Stimulated activated naive CD8-positive, alpha-beta T cell treated with anti-CD3 and anti-CD28 coated beads, Interleukin-15, Interleukin-2, amounts not matched to agents 100 ng/mL and 50 ng/mL, for 24 hours (primary cell): ENCODE data around the gene DHX34.
"Not testable (repeated sequence)": the region's sequence is repeated elsewhere in the genome, so short reads cannot be mapped to it uniquely, and the experiment has no call there.

Experiments
- H3K27ac Mint-ChIP-seq: one replicate; pipeline ENCODE4 v1.8.0; 2021; ENCODE audit warnings: mild to moderate bottlenecking, mixed read lengths
- H3K27me3 Mint-ChIP-seq: one replicate; pipeline ENCODE4 v1.8.0; 2021; ENCODE audit warnings: mixed read lengths
- H3K36me3 Mint-ChIP-seq: one replicate; pipeline ENCODE4 v1.8.0; 2021; ENCODE audit warnings: low read depth, mixed read lengths
- H3K4me1 Mint-ChIP-seq: one replicate; pipeline ENCODE4 v1.8.0; 2021; ENCODE audit warnings: low read depth, mixed read lengths
- H3K4me3 Mint-ChIP-seq: one replicate; pipeline ENCODE4 v1.8.0; 2021; ENCODE audit warnings: mild to moderate bottlenecking, mixed read lengths
- H3K9me3 Mint-ChIP-seq: one replicate; pipeline ENCODE4 v1.8.0; 2021; ENCODE audit warnings: mixed read lengths

The DHX34 gene

DNA sequence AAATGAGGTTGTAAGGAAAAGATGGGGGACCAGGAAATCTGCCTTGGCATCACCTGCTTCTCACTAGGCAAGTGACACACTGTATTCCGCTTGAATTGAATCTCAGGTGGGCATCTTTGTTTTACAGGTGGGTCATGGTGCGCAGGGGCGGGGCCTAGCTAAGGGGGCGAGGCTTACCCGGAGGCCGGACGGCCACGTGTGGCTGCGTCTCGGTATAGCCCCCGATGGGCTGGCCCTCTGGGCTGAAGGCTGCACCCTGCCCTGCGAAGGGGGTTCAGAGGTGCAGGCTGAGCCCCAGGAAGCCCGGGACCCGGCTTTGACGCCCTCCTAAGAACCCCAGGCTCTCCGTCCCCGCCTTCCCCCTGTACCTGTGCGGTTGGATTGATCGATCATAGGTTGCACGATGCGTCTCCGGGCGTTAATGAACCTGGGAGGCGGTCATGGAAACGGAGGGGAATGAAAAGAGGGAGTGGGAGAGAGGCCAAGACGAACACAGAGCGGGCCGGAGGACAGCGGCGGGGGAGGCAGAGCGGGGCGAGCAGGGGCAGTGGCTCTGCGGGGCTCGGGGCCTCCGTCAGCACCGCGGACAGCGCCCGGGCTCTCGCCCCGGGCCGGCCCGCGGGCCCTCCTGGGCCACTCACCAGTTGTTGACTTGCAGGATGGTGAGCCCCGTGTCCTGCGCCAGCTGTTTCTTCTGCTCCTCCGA, 57.7 kb downstream of the DHX34 start:
- H3K27me3 Mint-ChIP-seq: peaks cover 47% of the 10 kb centered on the region
- no peaks in the 10 kb centered on the region for H3K4me1 Mint-ChIP-seq
- H3K4me3 Mint-ChIP-seq: no peak overlapping the region
- H3K36me3 Mint-ChIP-seq: no peaks in the 10 kb centered on the region
- no peak overlapping the region for H3K27ac Mint-ChIP-seq
- no peaks in the 10 kb centered on the region for H3K9me3 Mint-ChIP-seq

DNA sequence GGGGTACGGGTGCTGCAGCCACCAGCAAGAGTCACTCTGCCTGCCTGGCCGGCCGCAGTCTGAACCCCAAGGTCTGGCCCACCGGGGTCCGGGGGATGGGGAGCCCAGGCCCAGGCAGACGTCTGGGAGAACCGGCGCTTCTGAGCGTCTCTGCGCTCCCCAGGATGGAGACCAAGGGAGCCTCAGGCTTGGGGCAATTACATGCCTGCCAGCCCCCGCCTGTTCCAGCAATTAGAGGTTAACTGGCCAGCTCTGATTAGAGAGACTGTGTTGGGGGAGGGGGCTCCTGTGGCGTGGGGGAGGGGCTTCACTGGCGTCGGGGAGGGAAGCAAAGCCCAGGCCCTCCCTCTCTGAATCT, 58.3 kb downstream of the DHX34 start:
- no peak overlapping the region for H3K4me3 Mint-ChIP-seq
- no peaks in the 10 kb centered on the region for H3K4me1 Mint-ChIP-seq
- H3K27me3 Mint-ChIP-seq: peaks cover 52% of the 10 kb centered on the region
- no peaks in the 10 kb centered on the region for H3K36me3 Mint-ChIP-seq
- H3K27ac Mint-ChIP-seq: no peak overlapping the region
- no peaks in the 10 kb centered on the region for H3K9me3 Mint-ChIP-seq

DNA sequence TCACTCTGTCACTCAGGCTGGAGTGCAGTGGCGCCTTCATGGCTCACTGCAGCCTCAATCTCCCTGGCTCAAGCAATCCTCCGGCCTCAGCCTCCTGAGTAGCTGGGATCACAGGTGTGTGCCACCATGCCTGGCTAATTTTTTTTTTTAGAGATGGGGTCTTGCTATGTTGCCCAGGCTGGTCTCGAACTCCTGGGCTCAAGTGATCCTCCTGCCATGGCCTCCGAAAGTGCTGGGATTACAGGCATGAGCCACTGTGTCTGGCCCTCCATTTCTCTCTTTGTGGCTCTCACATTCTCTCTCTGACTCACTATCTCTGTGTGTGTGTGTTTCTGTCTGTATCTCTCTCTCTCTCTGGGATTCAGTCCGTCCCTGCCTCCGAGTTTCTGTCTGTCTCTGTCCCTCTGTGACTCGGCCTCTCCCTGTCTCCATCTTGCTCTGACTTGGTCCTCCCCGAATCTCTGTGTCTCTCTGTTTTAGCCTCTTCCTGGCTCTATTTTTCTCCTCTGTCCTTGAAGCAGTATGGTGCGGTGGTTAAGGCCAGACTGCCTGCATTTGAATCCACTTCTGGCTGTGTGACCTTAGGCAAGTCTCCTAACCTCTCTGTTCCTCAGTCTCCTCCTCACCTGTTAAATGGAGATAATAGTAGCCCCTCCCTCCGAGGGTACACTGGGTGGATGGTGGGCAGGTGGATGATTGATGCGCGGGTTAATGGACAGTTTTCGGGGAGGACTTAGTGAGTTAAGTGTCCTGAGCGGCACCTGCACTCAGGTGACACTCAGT, 59.2 kb downstream of the DHX34 start:
- no peak overlapping the region for H3K27ac Mint-ChIP-seq
- no peaks in the 10 kb centered on the region for H3K36me3 Mint-ChIP-seq
- H3K27me3 Mint-ChIP-seq: peaks cover 55% of the 10 kb centered on the region
- H3K9me3 Mint-ChIP-seq: no peaks in the 10 kb centered on the region
- H3K4me3 Mint-ChIP-seq: no peak overlapping the region
- no peaks in the 10 kb centered on the region for H3K4me1 Mint-ChIP-seq

DNA sequence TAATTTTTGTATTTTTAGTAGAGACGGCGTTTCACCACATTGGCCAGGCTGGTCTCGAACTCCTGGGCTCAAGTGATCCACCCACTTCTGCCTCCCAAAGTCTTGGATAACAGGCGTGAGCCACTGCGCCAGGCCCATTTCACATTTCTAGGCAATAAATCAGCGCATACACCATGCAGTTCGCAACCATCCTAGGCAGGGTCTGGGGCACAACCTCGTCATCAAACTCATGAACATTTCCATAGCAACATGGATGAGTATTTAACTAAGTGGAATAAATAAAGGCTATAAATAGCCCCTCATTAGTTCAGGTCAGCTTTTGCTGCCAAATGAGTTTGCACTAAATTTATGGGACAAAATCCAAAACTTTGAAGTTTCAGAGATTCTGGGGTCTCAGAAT, 62.0 kb downstream of the DHX34 start:
- Mint-ChIP-seq H3K36me3 (no peaks in the 10 kb centered on the region), H3K9me3 (no peaks in the 10 kb centered on the region), H3K27me3 (peaks cover 50% of the 10 kb centered on the region), H3K4me1 (no peaks in the 10 kb centered on the region), H3K27ac (no peak overlapping the region), H3K4me3 (no peak overlapping the region)

- H3K4me1 Mint-ChIP-seq, H3K9me3 Mint-ChIP-seq, H3K36me3 Mint-ChIP-seq, H3K4me3 Mint-ChIP-seq, H3K27ac Mint-ChIP-seq: not testable (repeated sequence)
- peaks cover 49% of the 10 kb centered on the region for H3K27me3 Mint-ChIP-seq
Observed at GRCh38 chr19:47411696-47412095, 62.6 kb downstream of the DHX34 start.

DNA sequence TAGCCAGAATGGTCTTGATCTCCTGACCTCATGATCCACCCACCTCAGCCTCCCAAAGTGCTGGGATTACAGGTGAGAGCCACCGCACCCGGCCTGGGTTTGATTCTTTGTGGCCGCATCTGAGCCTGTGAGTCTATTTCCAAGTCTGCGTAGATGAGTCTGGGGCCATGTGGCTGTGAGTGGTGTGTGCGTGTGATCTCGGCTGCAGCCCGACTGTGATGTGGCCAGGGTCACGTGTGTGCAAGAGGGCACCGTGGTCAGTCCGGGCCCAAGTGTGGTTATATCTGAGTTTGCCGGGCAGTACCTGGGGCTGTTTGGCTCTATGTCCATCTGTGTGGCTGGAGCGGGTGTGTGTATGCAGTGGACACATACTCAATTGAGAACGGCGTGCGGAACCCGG, 64.8 kb downstream of the DHX34 start:
- Mint-ChIP-seq H3K4me1 (peaks cover 12% of the 10 kb centered on the region), H3K27me3 (peaks cover 56% of the 10 kb centered on the region), H3K27ac (no peak overlapping the region), H3K4me3 (no peak overlapping the region), H3K36me3 (no peaks in the 10 kb centered on the region), H3K9me3 (no peaks in the 10 kb centered on the region)

DNA sequence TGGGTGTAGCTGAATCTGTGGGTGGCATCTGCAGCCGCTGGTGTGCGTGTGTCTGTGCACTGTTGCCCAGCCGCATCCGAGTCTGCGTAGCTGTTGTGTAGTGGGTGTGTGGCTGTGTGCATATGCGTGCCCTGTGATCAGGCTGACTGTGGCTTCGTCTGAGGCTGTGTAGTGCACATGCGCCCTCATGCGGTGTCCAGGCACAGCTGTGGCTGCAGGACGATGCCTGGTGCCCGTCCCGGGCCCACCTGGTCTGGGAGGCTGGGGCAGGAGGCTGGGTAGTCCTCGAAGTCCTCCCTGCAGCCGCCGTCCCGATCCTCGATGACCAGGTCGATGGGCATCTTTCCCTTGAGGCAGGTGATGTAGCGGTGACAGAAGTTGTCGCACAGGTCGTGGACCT, 65.4 kb downstream of the DHX34 start:
- Mint-ChIP-seq H3K27ac (no peak overlapping the region), H3K9me3 (no peaks in the 10 kb centered on the region), H3K36me3 (no peaks in the 10 kb centered on the region), H3K27me3 (peaks cover 51% of the 10 kb centered on the region), H3K4me1 (peaks cover 12% of the 10 kb centered on the region), H3K4me3 (no peak overlapping the region)

DNA sequence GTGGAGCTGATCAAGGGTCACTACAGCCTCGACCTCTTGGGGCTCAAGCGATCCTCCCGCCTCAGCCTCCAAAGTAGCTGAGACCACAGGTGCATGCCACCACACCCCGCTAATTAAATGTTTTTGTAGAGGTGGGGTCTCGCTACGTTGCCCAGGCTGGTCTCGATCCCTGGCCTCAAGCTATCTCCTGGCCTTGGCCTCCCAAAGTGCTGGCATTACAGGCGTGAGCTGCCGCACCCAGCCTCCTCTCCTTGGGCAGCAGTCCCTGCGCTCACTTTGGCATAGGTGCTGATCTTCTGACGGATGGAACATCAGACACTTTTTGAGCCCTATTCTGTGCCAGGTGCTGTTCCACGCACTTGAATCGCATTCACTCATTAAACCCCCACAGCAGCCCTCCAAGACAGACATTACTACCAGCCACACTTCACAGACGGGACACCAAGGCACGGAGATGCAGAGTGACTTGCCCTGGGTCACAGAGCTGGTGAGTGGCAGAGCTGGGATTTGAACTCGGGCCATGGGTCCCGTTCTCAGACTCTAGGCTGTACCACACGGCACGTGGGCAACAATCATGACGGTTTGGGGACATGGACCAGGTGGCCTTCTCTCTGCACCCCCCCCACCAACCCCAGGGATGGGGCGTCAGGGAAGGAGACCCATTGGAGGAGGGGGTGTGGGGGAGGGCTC, 67.0 kb downstream of the DHX34 start:
- Mint-ChIP-seq H3K27me3 (peaks cover 67% of the 10 kb centered on the region), H3K27ac (no peak overlapping the region), H3K9me3 (no peaks in the 10 kb centered on the region), H3K4me3 (no peak overlapping the region), H3K36me3 (no peaks in the 10 kb centered on the region), H3K4me1 (peaks cover 20% of the 10 kb centered on the region)

GRCh38 chr19:47416643-47416985, 67.5 kb downstream of the DHX34 start:
- no peak overlapping the region for H3K4me3 Mint-ChIP-seq
- no peaks in the 10 kb centered on the region for H3K36me3 Mint-ChIP-seq
- no peaks in the 10 kb centered on the region for H3K9me3 Mint-ChIP-seq
- peaks cover 72% of the 10 kb centered on the region for H3K27me3 Mint-ChIP-seq
- H3K4me1 Mint-ChIP-seq: peaks cover 24% of the 10 kb centered on the region
- no peak overlapping the region for H3K27ac Mint-ChIP-seq

DNA sequence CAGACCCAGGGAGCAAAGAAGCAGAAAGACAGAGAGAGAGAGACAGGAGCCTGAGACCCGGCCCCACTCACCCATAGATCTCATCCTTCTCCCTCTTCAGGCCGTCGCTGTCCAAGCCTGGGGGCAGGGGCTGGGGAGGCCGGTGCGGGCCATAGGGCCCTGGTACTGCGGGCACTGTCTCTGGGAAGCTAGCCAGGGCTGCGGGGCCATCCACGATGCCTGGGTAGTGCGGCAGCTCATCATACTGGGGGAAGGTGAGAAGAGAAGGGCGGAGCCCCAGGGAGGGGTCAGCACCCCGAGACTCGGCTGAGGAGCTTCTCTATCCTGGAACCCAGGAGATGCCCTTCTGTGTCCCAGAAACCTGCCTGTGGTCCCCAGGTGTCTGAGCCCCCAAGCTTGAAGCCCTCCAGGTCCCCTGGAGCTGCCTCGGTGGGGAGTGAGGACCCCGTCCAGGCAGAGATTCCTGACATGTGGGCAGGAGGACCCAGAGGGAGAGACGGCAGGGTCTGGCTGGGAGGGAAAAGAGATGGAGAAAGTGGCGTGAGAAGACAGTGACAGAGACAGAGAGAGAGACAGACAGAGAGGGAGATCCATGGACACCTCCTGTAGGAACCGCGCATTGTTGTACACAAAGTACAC, 68.1 kb downstream of the DHX34 start:
- Mint-ChIP-seq H3K4me1 (peaks cover 26% of the 10 kb centered on the region), H3K27ac (no peak overlapping the region), H3K4me3 (no peak overlapping the region), H3K36me3 (no peaks in the 10 kb centered on the region), H3K9me3 (no peaks in the 10 kb centered on the region), H3K27me3 (peaks cover 72% of the 10 kb centered on the region)

DNA sequence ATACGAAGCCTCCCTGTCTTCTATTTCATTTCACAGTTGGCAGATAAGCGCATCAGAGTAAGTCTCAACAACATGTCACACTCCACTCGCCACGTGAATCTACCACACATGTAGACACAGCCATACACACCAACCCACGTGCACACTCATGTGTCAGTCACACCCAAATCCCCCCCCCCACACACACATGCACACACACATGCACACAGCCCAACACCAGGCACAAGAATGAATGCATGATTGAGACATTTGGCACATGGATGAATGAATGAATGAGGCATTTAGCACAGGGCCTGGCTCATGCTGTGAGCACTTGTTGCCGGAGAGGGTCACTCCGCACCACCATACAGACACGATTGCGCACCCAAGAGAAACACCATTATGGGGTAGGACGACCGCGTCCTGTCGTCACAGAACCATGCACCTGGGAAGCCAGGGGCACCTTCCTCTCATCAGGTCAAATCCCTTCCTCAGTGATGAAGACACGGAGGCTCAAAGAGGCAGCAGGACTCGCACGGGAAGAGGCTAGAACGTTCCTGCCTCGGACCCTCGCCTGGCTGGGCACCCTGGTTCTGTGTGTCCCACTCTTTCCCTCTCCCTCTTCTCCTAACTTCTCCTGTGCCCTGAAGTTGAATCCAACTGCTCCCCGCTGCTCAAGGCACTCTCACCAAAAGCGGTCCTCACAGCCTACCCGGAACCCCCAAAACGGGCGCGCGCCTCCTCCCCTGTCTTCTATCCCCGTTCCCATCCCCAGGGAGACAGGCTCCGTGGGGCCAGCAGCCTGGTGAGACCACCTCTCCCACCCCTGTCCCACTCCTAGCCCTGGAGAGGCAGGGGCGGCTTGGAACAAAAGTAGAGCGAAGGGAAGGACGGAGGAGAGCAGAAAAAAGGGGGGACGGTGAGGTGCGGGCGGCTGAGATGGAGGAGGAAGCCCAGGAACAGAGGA, 68.9 kb downstream of the DHX34 start:
- peaks cover 33% of the 10 kb centered on the region for H3K4me1 Mint-ChIP-seq
- H3K36me3 Mint-ChIP-seq: no peaks in the 10 kb centered on the region
- H3K4me3 Mint-ChIP-seq: peak overlapping the region; percentile 11
- H3K9me3 Mint-ChIP-seq: no peaks in the 10 kb centered on the region
- H3K27ac Mint-ChIP-seq: no peak overlapping the region
- peaks cover 77% of the 10 kb centered on the region for H3K27me3 Mint-ChIP-seq

GRCh38 chr19:47418692-47419029, 69.5 kb downstream of the DHX34 start:
- peaks cover 79% of the 10 kb centered on the region for H3K27me3 Mint-ChIP-seq
- no peak overlapping the region for H3K27ac Mint-ChIP-seq
- no peaks in the 10 kb centered on the region for H3K9me3 Mint-ChIP-seq
- no peak overlapping the region for H3K4me3 Mint-ChIP-seq
- peaks cover 33% of the 10 kb centered on the region for H3K4me1 Mint-ChIP-seq
- no peaks in the 10 kb centered on the region for H3K36me3 Mint-ChIP-seq

DNA sequence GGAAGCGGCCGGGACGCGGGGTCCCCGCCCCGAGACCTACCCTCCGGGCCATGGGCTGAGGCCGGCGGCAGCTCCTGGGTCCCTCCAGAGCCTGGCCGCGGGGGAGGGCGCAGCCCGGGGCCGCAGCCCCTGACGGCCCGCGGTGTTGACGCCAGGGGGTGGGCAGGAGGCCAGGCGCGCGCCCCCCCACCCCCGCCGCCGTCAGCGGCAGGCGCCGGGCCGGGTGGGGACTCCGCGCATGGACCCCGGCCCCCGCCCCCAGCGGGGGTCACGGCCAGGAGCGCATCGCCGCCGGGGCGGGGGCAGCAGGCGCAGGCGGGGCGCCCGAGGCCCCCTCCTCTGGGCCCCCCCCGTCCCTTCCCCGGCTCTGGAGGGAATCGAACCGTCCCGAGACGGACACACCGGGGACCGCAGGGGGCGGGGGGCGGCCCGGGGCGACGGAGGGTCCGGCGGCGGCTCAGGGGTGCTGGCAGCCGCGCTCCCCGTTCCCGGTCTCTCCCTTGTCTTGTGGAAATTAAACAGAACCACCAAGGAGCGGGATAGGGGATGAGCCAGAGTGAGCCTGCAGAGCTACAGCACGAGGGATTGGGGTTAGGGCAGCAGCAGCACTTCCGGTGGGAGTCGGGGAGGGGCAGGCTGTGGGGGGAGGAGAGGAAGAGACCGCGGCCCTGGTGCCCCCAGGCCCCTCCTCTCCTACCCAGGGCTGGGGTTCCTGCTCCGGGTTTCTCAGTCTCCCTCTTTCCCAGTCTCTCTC, 70.1 kb downstream of the DHX34 start, which contains the start of gene MEIS3:
TSS of gene MEIS3 (minus strand) at position 498 of the 754 bp plus-strand sequence. CDS start at position 52, 446 bp downstream.
- Mint-ChIP-seq H3K9me3 (no peaks in the 10 kb centered on the region), H3K27me3 (peaks cover 79% of the 10 kb centered on the region), H3K36me3 (no peaks in the 10 kb centered on the region), H3K4me1 (peaks cover 33% of the 10 kb centered on the region), H3K4me3 (no peak within 1 kb of the TSS), H3K27ac (no peak within 1 kb of the TSS)

DNA sequence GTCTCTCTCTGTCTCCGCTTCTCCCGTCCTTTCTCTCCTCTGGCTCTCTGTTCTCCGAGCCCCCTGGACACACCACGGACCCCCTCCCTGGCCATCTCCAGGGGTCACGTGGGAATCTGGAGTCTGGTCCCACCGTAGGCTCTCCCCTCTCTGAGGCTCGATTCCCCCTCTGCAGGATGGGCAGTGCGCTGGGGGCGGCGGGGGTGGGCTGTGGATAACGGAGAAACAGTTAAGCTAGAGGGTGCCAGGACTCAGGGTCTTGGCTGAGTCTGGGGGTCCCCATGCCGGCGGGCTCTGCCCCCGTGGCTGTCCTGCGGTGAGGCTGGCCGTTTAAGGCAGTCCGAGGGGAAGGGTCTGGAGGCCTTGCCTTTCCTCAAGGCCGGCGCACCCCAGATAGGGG, 70.7 kb downstream of the DHX34 start:
- Mint-ChIP-seq H3K9me3 (no peaks in the 10 kb centered on the region), H3K4me3 (no peak overlapping the region), H3K36me3 (no peaks in the 10 kb centered on the region), H3K27ac (no peak overlapping the region), H3K27me3 (peaks cover 79% of the 10 kb centered on the region), H3K4me1 (peaks cover 33% of the 10 kb centered on the region)
